Dendritic cell treated with granulocyte-macrophage colony-stimulating factor and Interleukin-4, amounts not matched to agents 40 ng/mL and 50 ng/mL, for 4 days (primary cell): ENCODE results near the gene CACNA2D4.

Experiments used
- H3K27ac Mint-ChIP-seq: one replicate; pipeline ENCODE4 v1.8.0; 2022; ENCODE audit warnings: mild to moderate bottlenecking, mixed read lengths
- H3K27me3 Mint-ChIP-seq: one replicate; pipeline ENCODE4 v1.8.0; 2022; ENCODE audit warnings: mild to moderate bottlenecking, mixed read lengths
- H3K36me3 Mint-ChIP-seq: one replicate; pipeline ENCODE4 v1.8.0; 2022; ENCODE audit warnings: low read depth, mixed read lengths
- H3K4me1 Mint-ChIP-seq: one replicate; pipeline ENCODE4 v1.8.0; 2022; ENCODE audit warnings: low read depth, mixed read lengths
- H3K4me3 Mint-ChIP-seq: one replicate; pipeline ENCODE4 v1.8.0; 2022; ENCODE audit warnings: mild to moderate bottlenecking, moderate library complexity, mixed read lengths
- H3K9me3 Mint-ChIP-seq: one replicate; pipeline ENCODE4 v1.8.0; 2022; ENCODE audit warnings: mixed read lengths
- intact Hi-C: fragments of 100-400 bp; cut with micrococcal nuclease; formaldehyde crosslinking; loops from one replicate; pipeline ENCODE4 v1.15.0; 2022

The CACNA2D4 gene

DNA sequence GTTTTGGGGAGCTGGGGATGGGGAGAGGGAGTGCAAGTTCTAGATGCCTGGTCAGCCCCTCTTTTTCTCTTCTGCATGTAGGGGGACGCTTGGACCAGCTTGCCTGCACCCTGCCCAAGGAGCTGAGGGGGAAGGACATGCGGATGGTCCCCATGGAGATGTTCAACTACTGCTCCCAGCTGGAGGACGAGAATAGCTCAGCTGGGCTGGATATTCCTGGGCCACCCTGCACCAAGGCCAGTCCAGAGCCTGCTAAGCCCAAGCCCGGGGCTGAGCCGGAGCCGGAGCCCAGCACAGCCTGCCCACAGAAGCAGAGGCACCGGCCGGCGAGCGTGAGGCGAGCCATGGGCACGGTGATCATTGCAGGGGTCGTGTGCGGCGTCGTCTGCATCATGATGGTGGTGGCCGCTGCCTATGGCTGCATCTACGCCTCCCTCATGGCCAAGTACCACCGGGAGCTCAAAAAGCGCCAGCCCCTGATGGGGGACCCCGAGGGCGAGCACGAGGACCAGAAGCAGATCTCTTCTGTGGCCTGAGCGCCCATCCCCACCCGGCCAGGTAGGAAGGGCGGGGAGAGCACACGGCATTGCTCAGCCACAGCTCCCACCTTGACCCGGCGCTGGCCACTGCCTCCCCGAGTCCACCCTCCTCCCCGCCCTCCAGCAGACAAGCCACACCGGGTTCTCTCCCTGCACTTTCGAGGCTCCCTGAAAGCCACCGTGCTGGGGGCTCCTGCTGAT is 84.1 kb downstream of the CACNA2D4 start:
- Mint-ChIP-seq H3K4me1 (peaks cover 32% of the 10 kb centered on the region), H3K27me3 (peaks cover 37% of the 10 kb centered on the region), H3K4me3 (no peak overlapping the region), H3K36me3 (no peaks in the 10 kb centered on the region), H3K27ac (no peak overlapping the region), H3K9me3 (no peaks in the 10 kb centered on the region)
- intact Hi-C loops = no loop called here

DNA sequence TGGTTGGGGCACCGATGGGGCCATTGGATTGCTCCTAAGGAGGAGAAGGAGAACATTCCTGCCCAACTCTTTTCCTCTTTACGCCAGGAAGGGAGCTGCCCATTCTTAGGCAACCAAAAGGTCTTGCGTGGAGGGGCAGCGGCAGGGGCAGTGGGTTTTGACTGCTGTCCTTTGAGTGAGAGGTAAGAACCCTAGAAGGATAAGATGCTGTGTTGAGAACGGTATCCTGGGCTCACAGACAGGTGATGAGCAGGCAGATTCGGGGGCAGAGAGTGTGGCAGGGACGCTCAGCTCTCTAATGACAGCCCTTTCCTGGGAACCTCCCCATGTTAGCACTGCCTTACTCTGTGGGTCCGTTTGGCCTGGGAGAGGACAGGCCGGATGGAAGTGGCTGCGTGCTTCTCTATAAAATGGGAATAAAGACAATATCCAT is 84.8 kb downstream of the CACNA2D4 start:
- H3K4me3 Mint-ChIP-seq = no peak overlapping the region

DNA sequence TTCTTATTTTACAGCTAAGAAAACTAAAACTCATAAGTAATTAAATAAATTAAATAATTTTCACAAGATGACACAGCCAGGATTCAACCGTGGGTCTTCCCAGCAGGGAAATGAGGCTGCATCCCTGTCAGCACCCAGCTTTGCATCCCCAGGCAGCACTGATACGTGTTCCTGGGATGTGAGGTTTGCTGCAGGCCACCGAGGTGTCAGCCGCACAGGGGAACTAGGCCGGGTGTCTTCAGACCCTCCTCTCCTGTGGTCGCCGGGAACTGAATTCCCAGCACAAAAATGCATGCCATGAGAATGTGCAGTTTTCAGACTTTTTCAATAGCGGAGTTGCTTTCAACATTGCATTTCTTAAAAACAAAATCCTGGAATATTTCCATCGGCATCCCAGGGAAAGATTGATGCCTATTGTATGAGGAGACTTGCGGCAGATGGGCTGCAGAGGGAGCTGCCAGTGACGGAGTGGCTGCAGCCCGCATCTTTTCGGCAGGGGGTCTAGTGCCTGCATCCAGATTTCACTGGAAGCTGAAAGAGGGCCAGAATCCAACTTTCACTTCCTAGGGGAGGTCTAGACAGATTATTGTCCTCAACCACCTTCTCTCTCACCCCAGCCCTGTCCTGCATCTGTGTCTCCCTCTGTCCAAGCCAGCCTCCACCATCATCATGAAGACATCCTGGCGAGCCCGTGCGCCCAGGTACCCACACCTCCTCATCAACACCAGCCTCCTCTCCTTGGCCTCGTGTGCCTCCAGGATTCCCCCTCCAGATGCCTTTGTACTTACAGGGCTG is 85.5 kb downstream of the CACNA2D4 start:
- H3K4me3 Mint-ChIP-seq = no peak overlapping the region
- H3K27ac Mint-ChIP-seq = no peak overlapping the region
- H3K36me3 Mint-ChIP-seq = no peaks in the 10 kb centered on the region
- no peaks in the 10 kb centered on the region for H3K9me3 Mint-ChIP-seq
- intact Hi-C loops = no loop called here
- peaks cover 21% of the 10 kb centered on the region for H3K4me1 Mint-ChIP-seq
- peaks cover 45% of the 10 kb centered on the region for H3K27me3 Mint-ChIP-seq

More for the DNA sequence above, 84.8 kb downstream of the CACNA2D4 start:
- Mint-ChIP-seq H3K27ac (no peak overlapping the region), H3K9me3 (no peaks in the 10 kb centered on the region), H3K27me3 (peaks cover 42% of the 10 kb centered on the region), H3K4me1 (peaks cover 27% of the 10 kb centered on the region), H3K36me3 (no peaks in the 10 kb centered on the region)
- intact Hi-C loops = no loop called here

DNA sequence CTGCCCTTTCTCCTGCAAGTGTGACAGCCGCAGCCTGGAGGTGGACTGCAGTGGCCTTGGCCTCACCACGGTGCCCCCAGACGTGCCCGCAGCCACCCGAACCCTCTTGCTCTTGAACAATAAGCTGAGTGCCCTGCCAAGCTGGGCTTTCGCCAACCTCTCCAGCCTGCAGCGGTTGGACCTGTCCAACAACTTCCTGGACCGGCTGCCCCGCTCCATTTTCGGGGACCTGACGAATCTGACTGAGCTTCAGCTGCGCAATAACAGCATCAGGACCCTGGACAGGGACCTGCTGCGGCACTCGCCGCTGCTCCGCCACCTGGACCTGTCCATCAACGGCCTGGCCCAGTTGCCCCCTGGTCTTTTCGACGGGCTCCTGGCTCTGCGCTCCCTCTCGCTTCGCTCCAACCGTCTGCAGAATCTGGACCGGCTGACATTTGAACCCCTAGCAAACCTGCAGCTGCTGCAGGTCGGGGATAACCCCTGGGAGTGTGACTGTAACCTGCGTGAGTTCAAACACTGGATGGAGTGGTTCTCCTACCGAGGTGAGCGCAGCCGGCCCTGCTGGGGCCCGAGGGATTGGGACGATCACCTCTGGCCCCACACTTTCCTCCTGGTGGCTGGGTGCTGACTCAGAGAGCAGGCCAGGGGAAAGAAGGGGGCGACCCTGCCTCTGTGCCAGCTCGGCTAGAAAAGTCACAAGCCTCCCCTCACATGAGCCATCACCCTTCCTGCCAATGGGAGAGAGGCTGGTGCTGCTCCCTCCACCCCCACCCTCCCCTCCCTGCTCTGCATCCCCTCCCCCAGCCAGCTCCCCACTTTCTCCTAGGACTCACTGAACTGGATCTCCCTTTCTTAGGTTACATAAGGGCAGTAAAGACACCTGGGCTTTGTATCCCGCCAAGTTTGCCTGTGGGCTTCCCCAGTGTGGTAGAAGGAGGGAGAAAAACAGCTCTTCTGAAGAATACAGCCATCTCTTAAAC is 87.2 kb downstream of the CACNA2D4 start:
- peaks cover 47% of the 10 kb centered on the region for H3K27me3 Mint-ChIP-seq
- no peaks in the 10 kb centered on the region for H3K36me3 Mint-ChIP-seq
- no peak overlapping the region for H3K27ac Mint-ChIP-seq
- H3K9me3 Mint-ChIP-seq = no peaks in the 10 kb centered on the region
- no peak overlapping the region for H3K4me3 Mint-ChIP-seq
- intact Hi-C loops = no loop called here
- H3K4me1 Mint-ChIP-seq = peaks cover 20% of the 10 kb centered on the region

DNA sequence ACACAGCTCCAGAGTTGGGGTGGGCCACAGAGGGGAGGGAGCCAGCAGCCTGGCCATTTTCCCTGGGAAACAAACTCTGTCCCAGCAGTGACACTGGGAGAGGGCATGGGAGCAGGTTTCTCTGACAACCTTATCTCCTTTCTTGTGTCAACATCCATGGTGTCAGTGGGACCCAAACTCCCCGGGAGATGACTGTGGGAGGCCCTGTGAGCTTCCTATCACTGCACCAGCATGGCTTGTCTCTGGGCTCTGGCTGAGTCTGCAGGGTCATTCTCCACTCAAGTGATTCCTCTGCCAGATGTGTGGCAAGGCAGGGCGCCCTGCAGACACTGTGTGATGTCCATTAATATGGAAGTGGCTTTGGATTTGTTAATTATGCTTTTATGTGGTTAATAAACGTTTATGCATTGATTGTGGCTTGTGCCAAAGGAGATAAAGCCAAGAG is 88.0 kb downstream of the CACNA2D4 start:
- intact Hi-C loops = no loop called here
- Mint-ChIP-seq H3K36me3 (no peaks in the 10 kb centered on the region), H3K4me3 (no peak overlapping the region), H3K4me1 (peaks cover 17% of the 10 kb centered on the region), H3K27ac (no peak overlapping the region), H3K9me3 (no peaks in the 10 kb centered on the region), H3K27me3 (peaks cover 47% of the 10 kb centered on the region)

DNA sequence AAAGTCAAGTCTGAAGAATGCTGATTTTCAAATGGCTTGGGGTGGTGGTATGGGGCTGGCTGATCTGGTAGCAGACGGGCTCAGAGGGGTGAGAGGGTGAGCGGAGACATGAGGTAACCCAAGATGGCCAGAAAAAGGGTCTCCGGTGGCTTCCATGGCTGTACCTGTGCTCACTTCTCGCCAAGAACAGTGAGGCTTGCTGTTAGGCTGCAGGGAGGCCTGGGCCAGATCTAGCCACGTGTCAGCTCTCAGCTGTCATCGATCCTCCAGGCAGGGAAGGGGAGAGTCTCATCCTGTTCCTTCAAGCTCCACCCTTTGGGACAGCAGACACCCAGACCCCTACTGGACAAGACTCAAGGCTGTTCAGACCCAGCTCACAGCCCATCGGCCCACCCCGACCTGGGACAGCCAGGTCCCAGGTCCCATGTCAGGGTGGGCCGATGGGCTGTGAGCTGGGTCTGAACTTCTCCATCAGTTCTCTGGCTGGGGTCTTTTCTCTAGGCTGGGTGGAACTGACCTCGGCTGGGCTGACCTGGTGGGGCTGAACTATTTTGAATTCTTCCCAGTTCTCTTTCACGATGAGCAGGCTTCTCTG is 89.0 kb downstream of the CACNA2D4 start:
- Mint-ChIP-seq H3K27me3 (peaks cover 46% of the 10 kb centered on the region), H3K4me3 (no peak overlapping the region), H3K9me3 (no peaks in the 10 kb centered on the region), H3K4me1 (peaks cover 17% of the 10 kb centered on the region), H3K36me3 (no peaks in the 10 kb centered on the region), H3K27ac (no peak overlapping the region)
- intact Hi-C loops = no loop called here

DNA sequence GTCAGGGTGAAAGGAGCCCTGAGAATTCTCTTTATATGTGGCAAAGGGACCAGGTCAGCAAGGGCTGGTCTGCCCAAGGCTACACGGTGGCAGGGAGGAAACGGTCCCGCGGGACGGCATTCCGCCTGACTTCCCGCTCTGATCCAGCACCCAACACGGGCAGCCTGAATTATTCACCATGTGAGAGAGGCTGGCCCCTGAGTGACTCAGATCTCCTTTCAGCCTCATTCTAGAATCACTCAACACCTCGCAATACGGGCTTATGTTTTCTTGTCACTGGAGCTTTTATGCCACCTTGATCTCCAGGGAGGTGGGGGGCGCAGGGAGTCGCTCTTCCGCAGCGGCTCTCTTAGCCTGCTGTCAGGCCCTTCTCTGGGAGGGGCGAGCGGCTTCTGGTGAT is 89.6 kb downstream of the CACNA2D4 start:
- intact Hi-C loops = no loop called here
- Mint-ChIP-seq H3K9me3 (no peaks in the 10 kb centered on the region), H3K4me1 (peaks cover 17% of the 10 kb centered on the region), H3K36me3 (no peaks in the 10 kb centered on the region), H3K27ac (no peak overlapping the region), H3K27me3 (peaks cover 44% of the 10 kb centered on the region), H3K4me3 (no peak overlapping the region)

DNA sequence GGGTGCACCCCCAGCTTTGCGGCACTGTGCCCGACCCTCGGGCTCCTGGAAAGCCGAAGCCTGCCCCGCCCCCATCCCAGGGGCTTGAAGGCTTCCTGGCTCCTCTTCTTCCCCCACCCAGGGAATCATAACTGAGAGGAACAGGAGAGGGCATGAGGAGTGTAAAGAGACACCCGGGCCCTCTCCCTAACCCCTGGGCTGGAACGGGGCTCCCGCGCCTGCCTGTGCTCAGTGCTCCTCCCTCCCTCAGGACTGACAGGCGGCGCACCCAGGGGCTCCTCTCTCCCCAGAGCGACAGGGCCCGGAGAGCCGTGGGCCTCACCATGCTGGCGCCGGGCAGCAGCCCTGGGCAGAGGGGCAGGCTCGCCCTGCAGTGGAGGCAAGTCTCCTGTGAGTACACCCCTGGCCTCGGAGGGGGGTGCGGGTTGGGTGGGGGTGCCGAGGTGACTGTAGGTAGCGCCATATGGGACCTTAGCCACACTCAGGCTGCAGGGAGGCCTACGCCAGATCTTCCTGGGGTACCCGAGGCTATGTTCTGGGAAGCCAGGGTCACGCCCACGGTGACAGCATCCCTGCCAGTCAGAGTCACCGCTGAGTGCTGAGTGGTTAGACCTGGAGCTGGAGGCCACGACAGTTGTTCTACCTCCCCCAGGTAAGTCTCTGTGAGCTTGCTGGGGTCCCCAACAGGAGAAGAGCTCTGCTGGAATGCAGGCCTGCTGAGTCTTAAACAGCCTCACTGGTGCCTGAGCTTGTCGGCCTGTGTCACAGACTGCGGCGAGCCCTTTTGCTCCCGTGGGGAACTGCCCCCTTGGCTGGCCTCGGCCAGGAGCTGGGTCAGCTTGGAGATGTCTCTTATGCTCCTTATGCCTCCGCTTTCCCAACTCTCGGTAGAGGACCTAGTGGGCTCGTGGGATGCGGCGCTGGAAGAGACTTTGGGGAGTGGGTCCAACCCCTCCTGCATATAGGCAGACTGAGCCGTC is 90.3 kb downstream of the CACNA2D4 start:
- Mint-ChIP-seq H3K9me3 (no peaks in the 10 kb centered on the region), H3K27me3 (peaks cover 37% of the 10 kb centered on the region), H3K4me3 (no peak overlapping the region), H3K27ac (no peak overlapping the region), H3K4me1 (peaks cover 13% of the 10 kb centered on the region), H3K36me3 (no peaks in the 10 kb centered on the region)
- intact Hi-C loops = no loop called here

DNA sequence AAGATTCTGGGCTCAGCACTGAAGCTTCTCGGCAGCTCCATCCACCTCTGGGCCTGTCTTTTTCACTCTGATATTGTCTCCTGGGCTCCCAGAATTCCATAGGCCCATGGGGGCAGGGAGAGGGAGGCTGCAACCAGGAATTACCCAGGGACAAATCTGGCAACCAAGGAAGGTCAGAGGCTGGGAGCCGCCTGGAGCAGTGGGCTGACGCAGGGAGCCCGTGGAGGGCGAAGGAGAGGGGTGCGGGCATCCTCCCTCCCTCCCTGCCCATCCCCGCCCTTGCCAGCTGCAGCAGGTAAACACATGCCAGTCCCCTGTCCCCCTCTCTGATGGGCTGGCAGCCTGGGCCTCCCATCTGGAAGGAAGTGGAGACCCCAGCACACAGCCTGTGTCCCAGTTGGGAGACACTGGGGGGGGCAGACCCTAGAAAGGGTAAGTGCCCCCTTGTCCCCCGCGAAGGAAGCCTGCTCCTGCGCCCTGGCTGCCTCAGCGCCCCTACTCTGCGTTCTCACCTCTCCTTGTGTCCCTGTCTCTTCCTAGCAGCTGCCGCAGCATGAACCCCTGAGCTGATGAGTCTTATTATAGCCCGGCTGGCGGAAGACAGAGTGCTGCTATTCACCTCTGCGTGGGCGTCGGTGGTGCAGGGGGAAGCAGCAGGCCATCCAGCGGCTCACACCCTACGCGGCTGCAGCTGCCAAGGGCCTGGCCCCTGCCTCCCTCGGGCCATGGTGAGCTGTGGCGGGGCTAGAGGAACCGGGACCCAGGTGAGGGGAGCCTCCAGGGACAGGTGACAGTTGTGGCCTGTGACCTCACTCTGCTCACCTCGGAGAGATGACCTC is 91.4 kb downstream of the CACNA2D4 start:
- H3K27me3 Mint-ChIP-seq = peaks cover 42% of the 10 kb centered on the region
- no peaks in the 10 kb centered on the region for H3K9me3 Mint-ChIP-seq
- H3K4me1 Mint-ChIP-seq = peaks cover 15% of the 10 kb centered on the region
- no peak overlapping the region for H3K4me3 Mint-ChIP-seq
- intact Hi-C loops = no loop called here
- no peaks in the 10 kb centered on the region for H3K36me3 Mint-ChIP-seq
- no peak overlapping the region for H3K27ac Mint-ChIP-seq

DNA sequence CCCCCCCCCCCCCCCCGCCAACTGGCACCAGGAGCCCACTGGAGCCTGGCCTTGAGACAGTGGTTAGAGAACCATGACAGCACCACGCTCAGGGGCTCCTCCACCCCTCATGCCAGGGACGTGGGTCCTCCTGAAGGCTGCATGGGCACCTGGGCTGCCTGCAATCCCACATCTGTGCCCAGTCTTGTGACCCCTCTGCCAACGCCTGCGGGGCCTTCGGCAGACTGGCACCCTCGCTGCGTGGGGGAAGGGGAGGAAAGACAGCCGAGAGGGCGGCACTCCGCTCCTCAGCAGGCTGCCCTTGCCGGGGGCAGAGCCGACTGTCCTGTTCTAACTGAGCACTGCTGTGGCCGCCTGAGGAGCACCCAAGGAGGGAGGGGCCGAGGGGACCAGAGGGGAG is 92.1 kb downstream of the CACNA2D4 start:
- intact Hi-C loops = no loop called here
- no peak overlapping the region for H3K27ac Mint-ChIP-seq
- no peaks in the 10 kb centered on the region for H3K9me3 Mint-ChIP-seq
- H3K36me3 Mint-ChIP-seq = no peaks in the 10 kb centered on the region
- H3K27me3 Mint-ChIP-seq = peaks cover 43% of the 10 kb centered on the region
- H3K4me3 Mint-ChIP-seq = no peak overlapping the region
- peaks cover 21% of the 10 kb centered on the region for H3K4me1 Mint-ChIP-seq

DNA sequence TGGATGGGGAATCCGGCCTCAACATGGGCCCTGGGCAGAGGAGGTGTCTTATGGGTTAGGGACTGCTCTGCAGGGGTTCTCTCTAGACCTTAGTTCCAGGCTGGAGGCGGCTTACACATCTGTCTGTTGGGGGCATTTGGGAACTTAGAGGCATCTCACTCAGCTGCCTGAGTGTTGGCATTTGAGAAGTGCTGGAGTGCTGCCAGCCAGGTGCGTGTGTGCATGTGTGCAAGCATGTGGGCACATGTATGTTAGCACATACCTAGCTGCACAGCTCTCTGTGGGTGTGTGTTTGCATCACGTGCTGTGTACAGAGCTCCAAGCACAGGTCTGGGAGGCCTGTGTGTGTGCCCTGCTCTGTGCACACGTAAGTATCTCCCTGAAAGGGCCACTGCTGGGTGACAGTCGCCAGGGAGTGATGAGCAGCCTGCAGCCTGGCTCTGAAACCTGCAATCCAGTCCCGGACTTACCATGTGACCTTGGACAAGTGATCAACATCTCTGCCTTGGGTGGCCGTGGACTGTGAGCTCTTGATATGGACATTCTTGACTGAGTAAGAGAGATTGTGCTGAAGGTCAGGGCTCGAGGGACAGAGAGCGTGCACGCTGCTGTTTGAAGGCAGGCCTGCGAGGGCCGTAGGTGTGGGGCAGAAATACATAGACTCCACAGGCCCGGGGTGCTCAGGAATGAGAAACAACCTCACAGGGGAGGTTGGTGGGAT is 92.9 kb downstream of the CACNA2D4 start:
- H3K27ac Mint-ChIP-seq = no peak overlapping the region
- H3K36me3 Mint-ChIP-seq = no peaks in the 10 kb centered on the region
- no peaks in the 10 kb centered on the region for H3K9me3 Mint-ChIP-seq
- H3K4me1 Mint-ChIP-seq = peaks cover 23% of the 10 kb centered on the region
- H3K27me3 Mint-ChIP-seq = peaks cover 43% of the 10 kb centered on the region
- intact Hi-C loops = no loop called here
- H3K4me3 Mint-ChIP-seq = no peak overlapping the region
